SK-MEL-5 (cell line): ENCODE results near the gene SYT17. TPM values are rescaled to one million over a fixed set of nuclear protein-coding genes. Genes with fewer than 3 reads are reported as not detected.

Source experiments
- DNase-seq: peaks from one replicate; pipeline ENCODE4 v3.0.0-alpha.2; 2016; ENCODE audit warnings: low read depth, low spot score
- in situ Hi-C: cut with HindIII; loops from 2 replicates; pipeline ENCODE4 v1.10.0; 2016; ENCODE audit warnings: low sequenced_read_pairs, high pct_unique_total_duplicates, low pct_unique_long_range_greater_than_20kb
- total RNA-seq: library from RNA; depleted of rRNA; stranded (reverse); fragments of >200 nt; shearing (Covaris generic); gene quantifications from 2 replicates; pipeline ENCODE4 v1.2.3, GENCODE V29; 2014; rRNA removed

SYT17 gene
- total RNA-seq, 1 experiment from 2014 or later: 17.3 TPM

DNA sequence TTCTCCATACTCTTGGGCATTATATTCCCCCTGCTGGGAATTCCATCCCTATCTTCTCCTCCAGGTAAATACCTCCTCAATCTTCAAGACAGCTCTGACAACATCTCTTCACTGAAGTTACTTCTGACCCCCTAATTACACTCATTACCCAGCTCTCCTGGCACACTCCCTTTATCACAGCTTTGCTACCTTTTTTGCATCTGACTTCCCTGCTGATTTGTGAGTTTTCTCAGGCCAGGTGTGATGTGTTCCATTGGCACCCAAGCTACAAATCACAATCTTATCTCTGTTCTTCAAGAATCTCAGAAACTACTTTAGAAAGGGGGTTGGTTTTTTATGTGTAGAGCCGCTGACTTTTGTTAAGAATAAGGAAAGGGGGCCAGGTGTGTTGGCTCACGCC, 131.5 kb downstream of the SYT17 start:
- DNase-seq: no peak
- in situ Hi-C loops: no loop called here

DNA sequence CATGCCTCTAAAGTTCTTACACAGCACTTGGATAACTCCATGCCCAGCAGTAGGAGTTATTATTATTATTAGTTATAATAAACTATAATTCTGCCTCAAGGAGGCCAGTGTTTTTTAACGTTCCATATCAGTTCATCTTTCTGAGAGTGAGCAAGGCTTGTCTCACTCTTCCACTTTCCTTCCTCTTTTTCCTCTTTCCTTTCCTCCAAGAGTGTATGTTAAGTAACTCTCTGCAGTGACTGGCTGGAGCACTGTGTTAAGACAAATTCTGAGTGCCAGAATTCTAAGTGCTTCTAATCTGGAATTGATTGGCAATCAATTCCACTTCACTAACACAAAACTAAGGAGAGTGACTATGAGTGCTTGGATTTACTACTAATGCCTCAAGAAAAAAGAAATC, 133.9 kb downstream of the SYT17 start:
- no peak for DNase-seq
- in situ Hi-C loops: no loop called here

DNA sequence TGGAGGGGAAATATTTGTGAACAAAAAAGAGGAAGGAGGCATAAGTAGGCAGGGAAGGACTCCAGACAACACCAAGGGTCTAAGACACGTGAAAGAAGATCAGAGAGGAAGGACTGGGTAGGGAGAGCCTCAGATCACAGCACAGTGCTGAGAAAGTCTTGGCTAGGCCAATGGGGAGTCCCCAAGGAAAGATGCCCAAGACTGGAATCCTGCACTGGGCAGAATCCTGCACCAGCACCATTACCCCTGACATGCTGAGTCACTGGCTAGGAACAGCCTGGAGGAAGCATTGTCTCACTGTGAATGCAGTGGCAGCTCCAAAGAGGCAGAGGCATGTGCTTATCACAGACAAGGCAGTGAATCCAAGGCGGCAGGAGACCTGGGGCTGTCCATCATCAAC, 136.7 kb downstream of the SYT17 start:
- peak; percentile 22 for DNase-seq

DNA sequence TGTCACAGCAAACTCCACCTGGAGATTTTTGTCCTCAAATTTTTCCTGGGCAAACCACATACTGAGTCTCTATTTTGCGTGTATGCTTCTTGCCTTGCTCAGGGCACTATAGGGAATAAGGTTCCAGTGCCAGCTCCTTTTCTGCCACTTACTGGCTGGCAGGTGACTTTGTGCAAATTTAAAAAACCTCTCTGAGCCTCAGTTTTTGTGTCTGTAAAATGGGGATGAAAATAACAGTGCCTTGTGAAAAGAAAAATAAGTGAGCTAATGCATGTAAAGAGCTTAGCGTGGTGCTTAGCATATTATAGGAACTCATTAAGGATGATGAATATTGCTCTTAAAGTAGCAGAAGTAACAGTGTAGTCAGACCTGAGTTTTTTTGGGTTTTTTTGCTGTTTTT, 137.4 kb downstream of the SYT17 start:
- DNase-seq: no peak
- in situ Hi-C loops: no loop called here

More for the DNA sequence above, 136.7 kb downstream of the SYT17 start:
- in situ Hi-C loops: no loop called here

DNA sequence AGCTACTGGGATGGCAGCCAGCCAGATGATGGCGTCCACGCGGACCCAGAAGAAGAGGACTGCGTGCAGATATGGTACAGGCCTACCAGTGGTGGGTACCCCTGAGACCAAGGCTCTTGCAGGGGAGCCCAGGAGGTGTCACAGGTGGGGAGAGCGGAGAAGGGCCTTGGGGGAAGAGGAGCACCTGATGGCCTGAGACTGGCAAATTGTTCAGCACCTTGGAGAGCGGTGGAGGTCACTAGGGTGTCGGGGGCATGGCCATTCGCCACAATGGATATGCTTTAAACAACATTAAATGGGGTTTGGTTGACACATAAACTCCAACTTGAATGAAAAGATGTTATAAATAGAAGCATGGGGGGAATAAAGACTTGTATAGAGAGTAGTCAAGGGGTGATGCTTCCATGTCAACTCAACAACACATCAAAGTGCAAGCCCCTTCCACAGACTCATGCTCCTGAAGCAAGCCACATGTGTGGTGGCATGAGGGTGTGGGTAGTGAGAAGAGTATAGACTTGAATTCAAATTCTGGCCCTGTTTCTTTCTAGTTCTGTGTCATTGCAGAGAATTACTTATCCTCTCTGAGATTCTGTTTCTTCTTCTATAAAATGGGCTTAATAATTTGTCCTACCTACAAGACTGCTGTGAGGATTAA, 139.7 kb downstream of the SYT17 start:
- DNase-seq: no peak
- in situ Hi-C loops: no loop called here

DNA sequence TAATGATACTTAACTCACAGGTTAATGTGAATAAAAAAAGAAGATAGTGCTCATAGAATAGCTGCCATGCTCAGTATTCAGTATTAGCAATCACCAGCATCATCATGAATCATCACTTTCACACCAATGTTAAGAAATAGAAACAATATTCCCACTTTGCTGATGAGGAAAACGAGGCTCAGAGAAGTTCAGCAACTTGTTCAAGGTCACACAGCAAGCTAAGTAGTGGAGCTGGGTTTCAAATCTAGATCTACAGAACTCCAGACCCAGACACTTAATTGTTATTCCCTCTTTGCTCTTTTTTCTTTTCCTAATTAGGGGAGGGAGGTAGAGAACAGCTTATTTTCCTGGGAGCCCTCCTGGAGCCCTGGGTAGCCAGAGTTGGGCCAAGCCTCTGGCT, 140.4 kb downstream of the SYT17 start:
- DNase-seq: no peak
- in situ Hi-C loops: no loop called here

DNA sequence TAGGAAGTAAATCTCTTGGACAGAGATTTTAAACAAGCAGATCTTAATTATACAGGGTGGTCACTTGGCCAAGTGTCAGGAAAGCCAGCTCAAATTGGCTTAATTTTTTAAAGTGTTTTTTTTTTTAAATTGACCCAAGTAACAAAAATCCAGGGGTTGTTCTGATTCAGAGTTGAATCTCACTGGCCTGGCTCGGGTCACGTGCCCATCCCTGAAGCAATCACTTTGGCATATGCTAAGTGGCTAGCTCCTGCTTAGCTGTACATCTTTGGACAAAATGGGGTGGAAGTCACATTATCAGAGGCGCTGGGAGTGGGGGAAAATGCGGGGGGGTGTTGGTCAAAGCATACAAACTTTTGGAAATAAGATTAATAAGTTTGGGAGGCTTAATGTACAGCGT, 141.1 kb downstream of the SYT17 start:
- in situ Hi-C loops: no loop called here
- no peak for DNase-seq

DNA sequence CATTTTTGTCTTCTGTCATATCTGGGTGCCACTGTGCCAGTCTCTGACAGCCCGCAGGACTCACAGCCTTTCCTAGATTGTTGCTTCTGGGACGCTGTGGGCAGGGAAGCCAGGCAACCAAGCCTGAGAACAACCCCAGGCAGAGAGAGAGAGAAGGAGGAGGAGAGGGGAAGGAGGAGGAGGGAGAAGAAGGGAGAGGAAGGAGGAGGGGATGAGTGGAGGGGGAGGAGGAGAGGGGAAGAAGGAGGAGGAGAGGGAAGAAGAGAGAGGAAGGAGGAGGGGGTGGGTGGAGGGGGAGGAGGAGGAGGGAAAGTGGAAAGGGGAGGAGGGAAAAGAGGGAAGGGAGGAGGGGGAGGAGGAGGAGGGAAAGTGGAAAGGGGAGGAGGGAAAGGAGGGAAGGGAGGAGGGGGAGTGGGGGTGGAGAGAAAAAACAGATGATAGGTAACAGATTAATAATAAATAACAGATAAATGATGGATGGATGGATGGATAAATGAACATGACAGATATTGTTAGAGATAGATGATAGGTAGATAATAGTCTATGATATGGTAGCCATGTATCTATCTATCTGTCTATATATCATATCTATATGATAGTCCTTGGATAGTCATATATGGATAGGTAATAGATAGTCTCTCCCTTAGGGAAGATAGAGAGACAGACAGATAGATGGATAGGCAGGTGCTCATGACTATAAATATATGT, 146.8 kb downstream of the SYT17 start:
- no peak for DNase-seq
- in situ Hi-C loops: no loop called here

DNA sequence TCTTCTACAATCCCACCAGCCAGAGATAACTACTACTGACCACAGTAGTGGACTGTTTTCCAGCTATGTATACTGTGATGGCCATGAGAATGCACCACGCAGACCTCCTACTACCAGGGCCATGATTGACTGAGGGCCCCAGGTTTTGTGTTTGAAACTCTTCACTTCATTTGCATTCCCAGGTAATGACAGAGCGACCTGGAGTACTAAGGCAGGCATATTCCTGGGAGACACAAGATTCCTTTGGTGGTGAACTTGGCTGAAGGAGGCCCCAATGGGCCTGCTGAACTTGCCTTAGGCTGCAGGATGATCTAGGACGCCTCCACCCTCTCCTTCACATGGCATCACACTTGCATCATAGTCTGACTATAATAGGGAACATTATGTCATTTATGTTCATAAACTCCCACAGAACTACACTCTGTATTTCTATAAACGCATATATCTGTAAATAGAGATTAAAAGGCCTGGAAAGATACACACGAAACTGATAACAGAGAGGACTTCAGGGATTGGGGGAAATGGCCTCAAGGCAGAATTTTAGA, 147.9 kb downstream of the SYT17 start:
- in situ Hi-C loops: no loop called here
- DNase-seq: no peak

DNA sequence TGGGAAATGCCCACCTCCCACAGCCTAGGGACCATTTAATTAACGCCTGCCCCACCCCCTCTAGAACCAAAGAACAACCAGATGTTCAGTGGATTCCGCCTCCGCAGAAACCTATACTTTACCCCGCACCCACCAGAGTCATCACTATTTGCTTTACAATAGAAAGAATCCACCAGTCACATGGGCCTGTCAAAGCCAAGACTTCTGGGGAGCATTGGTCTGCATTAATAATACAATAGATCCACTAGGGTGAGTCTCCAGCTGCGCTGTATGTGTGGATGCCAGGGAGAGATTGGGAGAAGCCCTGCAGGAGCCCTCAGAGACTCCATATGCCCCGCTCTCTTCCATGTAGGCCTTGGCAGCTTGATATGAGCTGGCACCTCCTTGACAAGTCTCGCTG, 148.8 kb downstream of the SYT17 start:
- in situ Hi-C loops: no loop called here

More for the DNA sequence above, 148.8 kb downstream of the SYT17 start:
- DNase-seq: no peak

Other genes with a start within 250 kb of the SYT17 start
- 21.8 and 22.3 TPM in 2 replicates for gene SMG1, start 241.8 kb upstream of the SYT17 start, total RNA-seq
- gene TMC7, start 184.3 kb upstream of the SYT17 start, total RNA-seq: 1.0 and 1.5 TPM in 2 replicates
- gene COQ7, start 100.6 kb upstream of the SYT17 start, total RNA-seq: 23.4 and 26.4 TPM in 2 replicates
- gene ITPRIPL2, start 54.3 kb upstream of the SYT17 start, total RNA-seq: 26.7 and 28.8 TPM in 2 replicates
- gene CLEC19A, start 117.5 kb downstream of the SYT17 start, total RNA-seq: not detected in 2 replicates
- gene TMC5, start 249.6 kb downstream of the SYT17 start, total RNA-seq: not detected in 2 replicates